ENCODE data around the gene PICALM.

GRCh38 chr11:86116386-86116726, 47.5 kb upstream of the PICALM start:
- no peak for TF ChIP-seq GATA2 (IDR thresholded peaks at IDR 0.05; ENCODE audit: insufficient read depth, insufficient read length, low read depth, low read length)
- TF ChIP-seq EZH2 (IDR thresholded peaks at IDR 0.05; ENCODE audit: borderline replicate concordance, low read depth, low read length, severe bottlenecking) = no peak
- TF ChIP-seq CTCF (IDR thresholded peaks at IDR 0.05; ENCODE audit: extremely low read depth in 1 of 2, insufficient read depth in 1 of 2, low read depth in 1 of 2, low read length in 2 of 2) = no peak
- TF ChIP-seq POLR2AphosphoS5 (IDR thresholded peaks at IDR 0.05; ENCODE audit: insufficient read depth, low read depth, low read length) = no peak
- TF ChIP-seq POLR2A (IDR thresholded peaks at IDR 0.05; ENCODE audit: low read depth, low read length) = no peak
- no peak for TF ChIP-seq MAX (IDR thresholded peaks at IDR 0.05; ENCODE audit: insufficient read depth, insufficient read length)

Data from endothelial cell of umbilical vein (primary cell).